HCT116 (cell line): ENCODE data around the gene NRP1. TPM values are rescaled to one million over a fixed set of nuclear protein-coding genes. Genes with fewer than 3 reads are reported as not detected.

Experiments used
- ATAC-seq: fragments of 200-7000 bp; cut with Tn5 transposase; 2 replicates; pipeline ENCODE4 v1.9.1; 2020; ENCODE audit warnings: mild to moderate bottlenecking, moderate library complexity
- BruUV-seq: library from RNA; stranded (reverse); fragments of 400-500 nt; replicated peaks from 2 replicates; lab custom pipeline; 2021; lab: Mats Ljungman, UMichigan
- CTCF ChIA-PET: fragments of 300-600 bp; sonication (Branson Sonifier 250); formaldehyde crosslinking; loops from one replicate; lab custom pipeline; 2021; ENCODE audit warnings: antibody characterized with exemption; lab: Charles Lee
- POLR2A ChIA-PET: fragments of 300-600, 350-600 bp; sonication (Branson Sonifier 250); formaldehyde crosslinking; loops from one replicate; lab custom pipeline; 2021; ENCODE audit warnings: antibody characterized with exemption; lab: Charles Lee
- RAD21 ChIA-PET, 2 experiments: fragments of 300-600 bp; sonication (Branson Sonifier 250); formaldehyde crosslinking; loops; one replicate each; lab custom pipeline; 2023; ENCODE audit warnings: low total read pairs in 2 of 2; ENCODE audit not compliant: uncharacterized antibody in 2 of 2, unreplicated experiment in 2 of 2, low non-redundant PET in 1 of 2; lab: Charles Lee
- DNase-seq: peaks from one replicate; pipeline ENCODE4 v3.0.0-alpha.2; 2010; ENCODE audit warnings: low read depth, low spot score
- H2AFZ ChIP-seq: fragments of 200-600 bp; shearing (Covaris generic), sonication (generic); 2 replicates; pipeline ENCODE4 v1.6.1; 2017; ENCODE audit warnings: low read depth, mixed run types, mixed read lengths, antibody characterized with exemption, low read length; ENCODE audit not compliant: poor library complexity, severe bottlenecking
- H3K27ac ChIP-seq: 2 replicates; pipeline ENCODE4 v1.5.1; 2012; ENCODE audit warnings: low read depth, low read length
- H3K27me3 ChIP-seq: fragments of 200-600 bp; sonication (generic); 2 replicates; pipeline ENCODE4 v1.6.1; 2016; ENCODE audit warnings: mixed run types, low read length, mixed read lengths; ENCODE audit not compliant: insufficient read depth
- H3K36me3 ChIP-seq, 2 experiments: fragments of 200-500 bp in 1 of 2; fragments of 200-600 bp in 1 of 2; sonication (Bioruptor generic) in 1 of 2; sonication (generic) in 1 of 2; 2 replicates each; pipeline versions ENCODE4 v1.5.1 to v1.6.1; 2014 to 2016; ENCODE audit warnings: low read length in 2 of 2, inconsistent platforms in 1 of 2, mixed read lengths in 1 of 2, mixed run types in 1 of 2; ENCODE audit not compliant: insufficient read depth in 2 of 2, control insufficient read depth in 1 of 2
- H3K4me1 ChIP-seq, 2 experiments: fragments of 200-600 bp in 1 of 2; sonication (generic) in 1 of 2; 2 replicates each; pipeline versions ENCODE4 v1.5.1 to v1.6.1; 2012 to 2017; ENCODE audit warnings: low read length in 2 of 2, inconsistent platforms in 1 of 2, mild to moderate bottlenecking in 1 of 2, mixed read lengths in 1 of 2, mixed run types in 1 of 2, moderate library complexity in 1 of 2; ENCODE audit not compliant: insufficient read depth in 2 of 2, control insufficient read depth in 1 of 2
- H3K4me2 ChIP-seq: fragments of 200-600 bp; sonication (generic); 2 replicates; pipeline ENCODE4 v1.6.1; 2017; ENCODE audit warnings: mixed run types, low read length, mixed read lengths
- H3K4me3 ChIP-seq, 2 experiments: fragments of 200-600 bp in 1 of 2; sonication (generic) in 1 of 2; replicated peaks in 1 of 2; 2 replicates each; pipeline ENCODE4 v1.5.1; 2011 to 2016; ENCODE audit warnings: low read length in 2 of 2, control low read depth in 1 of 2, low read depth in 1 of 2, mild to moderate bottlenecking in 1 of 2, mixed read lengths in 1 of 2, mixed run types in 1 of 2
- H3K79me2 ChIP-seq: fragments of 200-600 bp; sonication (generic); 2 replicates; pipeline ENCODE4 v1.6.1; 2017; ENCODE audit warnings: mild to moderate bottlenecking, mixed run types, low read length, moderate library complexity, mixed read lengths; ENCODE audit not compliant: insufficient read depth
- H3K9ac ChIP-seq: fragments of 200-600 bp; sonication (generic); 2 replicates; pipeline ENCODE4 v1.6.1; 2016; ENCODE audit warnings: low read length, mixed read lengths
- H3K9me2 ChIP-seq: fragments of 200-600 bp; sonication (generic), shearing (Covaris generic); 2 replicates; pipeline ENCODE4 v1.6.1; 2017; ENCODE audit warnings: mixed run types, mild to moderate bottlenecking, moderate library complexity; ENCODE audit not compliant: insufficient read depth
- H3K9me3 ChIP-seq, 2 experiments: fragments of 200-500 bp in 1 of 2; fragments of 200-600 bp in 1 of 2; sonication (Bioruptor generic) in 1 of 2; sonication (generic) in 1 of 2; 2 replicates each; pipeline ENCODE4 v1.6.1; 2014 to 2017; ENCODE audit warnings: low read length in 2 of 2, mixed read lengths in 2 of 2, inconsistent platforms in 1 of 2, low read depth in 1 of 2, mild to moderate bottlenecking in 1 of 2, mixed run types in 1 of 2, moderate library complexity in 1 of 2; ENCODE audit not compliant: control insufficient read depth in 1 of 2, insufficient read depth in 1 of 2
- H4K20me1 ChIP-seq: fragments of 200-600 bp; sonication (generic), shearing (Covaris generic); 2 replicates; pipeline ENCODE4 v1.6.1; 2017; ENCODE audit warnings: mixed run types, mild to moderate bottlenecking, moderate library complexity; ENCODE audit not compliant: insufficient read depth
- ATF3 ChIP-seq: IDR thresholded peaks from 2 replicates; pipeline ENCODE4 v1.6.1; 2012
- CBX3 ChIP-seq: IDR thresholded peaks from 2 replicates; pipeline ENCODE4 v1.6.1; 2012; ENCODE audit warnings: low read depth
- CTCF ChIP-seq, 3 experiments: fragments of 200-600 bp in 1 of 3; sonication (generic) in 1 of 3; IDR thresholded peaks in 2 of 3; conservative IDR thresholded peaks in 1 of 3; 2 replicates each; pipeline ENCODE4 v1.5.1; 2012 to 2017; ENCODE audit warnings: low read depth in 2 of 3, low read length in 2 of 3, antibody characterized with exemption in 1 of 3, borderline replicate concordance in 1 of 3, control low read depth in 1 of 3, mild to moderate bottlenecking in 1 of 3, mixed read lengths in 1 of 3, mixed run types in 1 of 3, moderate library complexity in 1 of 3; ENCODE audit not compliant: insufficient read depth in 1 of 3
- EGR1 ChIP-seq: IDR thresholded peaks from 2 replicates; pipeline ENCODE4 v1.6.1; 2012; ENCODE audit warnings: low read depth
- ELF1 ChIP-seq: IDR thresholded peaks from 2 replicates; pipeline ENCODE4 v1.6.1; 2012; ENCODE audit warnings: low read depth, borderline replicate concordance
- EZH2phosphoT487 ChIP-seq: fragments of 200-600 bp; IDR thresholded peaks from 2 replicates; pipeline ENCODE4 v1.6.1; 2018; ENCODE audit warnings: antibody characterized with exemption, borderline replicate concordance
- MAX ChIP-seq: IDR thresholded peaks from 2 replicates; pipeline ENCODE4 v1.6.1; 2012
- POLR2A ChIP-seq: IDR thresholded peaks from 2 replicates; pipeline ENCODE4 v1.7.0; 2011; ENCODE audit warnings: borderline replicate concordance; ENCODE audit not compliant: insufficient read depth, insufficient read length; ENCODE audit errors: extremely low read depth
- POLR2AphosphoS5 ChIP-seq: IDR thresholded peaks from 2 replicates; pipeline ENCODE4 v1.6.1; 2011; ENCODE audit warnings: mild to moderate bottlenecking, low read depth, low read length, moderate library complexity
- RAD21 ChIP-seq: IDR thresholded peaks from 2 replicates; pipeline ENCODE4 v1.6.1; 2012; ENCODE audit warnings: low read depth, mild to moderate bottlenecking
- REST ChIP-seq: IDR thresholded peaks from 2 replicates; pipeline ENCODE4 v1.6.1; 2012; ENCODE audit warnings: low read depth
- SIN3A ChIP-seq: IDR thresholded peaks from 2 replicates; pipeline ENCODE4 v1.6.1; 2012; ENCODE audit warnings: low read depth
- SP1 ChIP-seq: IDR thresholded peaks from 2 replicates; pipeline ENCODE4 v1.6.1; 2012; ENCODE audit warnings: low read depth
- YY1 ChIP-seq: IDR thresholded peaks from 2 replicates; pipeline ENCODE4 v1.6.1; 2011; ENCODE audit warnings: low read length, low read depth, moderate library complexity, mild to moderate bottlenecking; ENCODE audit not compliant: insufficient replicate concordance; ENCODE audit errors: extremely low read depth
- ZFX ChIP-seq: fragments of 450-650 bp; IDR thresholded peaks from 2 replicates; pipeline ENCODE4 v1.6.1; 2017
- ZNF274 ChIP-seq: fragments of 200-500 bp; sonication (Bioruptor generic); IDR thresholded peaks from 2 replicates; pipeline ENCODE4 v1.6.1; 2014; ENCODE audit warnings: mild to moderate bottlenecking, low read depth, low read length, inconsistent platforms
- intact Hi-C: fragments of 100-400 bp; cut with micrococcal nuclease; formaldehyde crosslinking; loops from 2 replicates; pipeline ENCODE4 v1.10.0; 2022
- total RNA-seq: library from RNA; stranded (reverse); gene quantifications from one replicate; pipeline ENCODE4 v1.2.1, GENCODE V29; 2021; ENCODE audit not compliant: unreplicated experiment

The NRP1 gene
- total RNA-seq, 1 experiment from 2014 or later: 3.8 TPM

- RAD21 ChIA-PET: no interaction called here
- Histone ChIP-seq H3K36me3 (no peaks in the 10 kb centered on the region), H3K4me3 (no peak overlapping the region), H3K4me1 (no peaks in the 10 kb centered on the region), H4K20me1 (no peaks in the 10 kb centered on the region), H3K9me3 (no peaks in the 10 kb centered on the region), H3K9ac (no peak overlapping the region), H2AFZ (no peak overlapping the region), H3K9me2 (no peaks in the 10 kb centered on the region), H3K27ac (no peak overlapping the region), H3K4me2 (no peak overlapping the region), H3K27me3 (no peaks in the 10 kb centered on the region), H3K79me2 (no peaks in the 10 kb centered on the region)
- intact Hi-C loops: no loop called here
- DNase-seq: no peak
- no peak for ATAC-seq
- CTCF ChIA-PET: no interaction called here
- no peak for TF ChIP-seq SP1
- TF ChIP-seq CBX3: no peak
- TF ChIP-seq POLR2A: no peak
- BruUV-seq: no TSS peak
- POLR2A ChIA-PET: no interaction called here
Observed at GRCh38 chr10:33303988-33304387, 30.5 kb downstream of the NRP1 start.

- H3K27ac ChIP-seq: no peak overlapping the region
- ChIA-PET RAD21 (no interaction called here), CTCF (no interaction called here), POLR2A (no interaction called here)
- intact Hi-C loops: no loop called here
- ATAC-seq (no peak), DNase-seq (no peak)
- no TSS peak for BruUV-seq
- H3K9me2 ChIP-seq: no peaks in the 10 kb centered on the region
- H3K4me3 ChIP-seq: no peak overlapping the region
- H3K36me3 ChIP-seq: no peaks in the 10 kb centered on the region
- no peak overlapping the region for H3K9ac ChIP-seq
- H3K4me1 ChIP-seq: no peaks in the 10 kb centered on the region
- no peak overlapping the region for H3K4me2 ChIP-seq
- no peaks in the 10 kb centered on the region for H3K9me3 ChIP-seq
- no peak overlapping the region for H2AFZ ChIP-seq
- no peaks in the 10 kb centered on the region for H3K27me3 ChIP-seq
- H3K79me2 ChIP-seq: no peaks in the 10 kb centered on the region
- no peaks in the 10 kb centered on the region for H4K20me1 ChIP-seq
- TF ChIP-seq REST (no peak), EGR1 (no peak), MAX (no peak), CTCF (IDR thresholded peaks at IDR 0.05 in 2 of 3, conservative IDR thresholded peaks at IDR 0.05 in 1 of 3; ENCODE audit: borderline replicate concordance in 1 of 3, insufficient read depth in 1 of 3, low read depth in 2 of 3, low read length in 2 of 3) (no peak), SP1 (no peak), YY1 (no peak), ZFX (no peak), EZH2phosphoT487 (no peak), ZNF274 (no peak), RAD21 (no peak), SIN3A (no peak), ELF1 (no peak), POLR2AphosphoS5 (no peak), ATF3 (no peak)
Observed at GRCh38 chr10:33302208-33302829, 32.1 kb downstream of the NRP1 start.
